Measurements from ENCODE around the gene HMGXB4.

Gene HMGXB4

DNA sequence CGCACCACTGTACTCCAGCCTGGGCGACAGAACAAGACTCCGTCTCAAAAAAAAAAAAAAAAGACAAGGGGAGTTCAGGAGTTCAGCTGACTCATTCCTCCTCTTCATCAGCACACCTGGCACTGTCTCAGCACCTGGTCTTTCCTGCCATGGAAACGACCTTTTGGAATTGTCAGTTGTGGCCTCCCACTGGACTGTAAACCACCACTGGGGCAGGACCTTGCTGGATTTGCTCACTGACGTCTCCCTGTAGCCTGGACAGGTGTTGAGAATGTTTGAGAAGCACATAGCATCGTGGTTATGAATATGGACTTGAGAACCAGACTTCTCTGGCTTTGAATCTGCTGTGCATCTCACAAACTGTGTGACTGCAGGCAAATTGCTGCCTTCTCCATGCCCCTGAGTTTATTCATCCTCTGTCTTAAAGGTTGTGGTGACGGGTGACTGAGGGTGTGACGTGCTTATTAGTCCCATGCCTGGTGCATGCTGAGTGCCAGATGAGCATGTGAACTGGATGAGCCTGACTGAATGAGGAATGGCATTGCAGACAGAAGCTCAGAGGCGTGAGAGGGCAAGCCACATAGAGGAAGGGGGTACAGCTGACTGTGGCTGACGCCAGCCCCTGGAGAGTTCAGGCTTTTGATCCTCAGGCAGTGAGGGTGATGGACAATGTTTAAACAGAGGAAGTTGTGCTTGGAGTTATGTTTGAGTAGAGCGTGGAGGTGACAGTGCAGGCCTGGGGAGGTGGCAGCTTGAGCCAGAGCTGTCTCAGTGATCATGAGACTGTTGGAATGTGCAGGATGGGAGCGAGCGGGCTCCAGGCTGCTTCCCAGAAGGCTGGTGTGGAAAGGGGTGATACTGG, 55.1 kb downstream of the HMGXB4 start:
- DNase-seq = no peak

DNA sequence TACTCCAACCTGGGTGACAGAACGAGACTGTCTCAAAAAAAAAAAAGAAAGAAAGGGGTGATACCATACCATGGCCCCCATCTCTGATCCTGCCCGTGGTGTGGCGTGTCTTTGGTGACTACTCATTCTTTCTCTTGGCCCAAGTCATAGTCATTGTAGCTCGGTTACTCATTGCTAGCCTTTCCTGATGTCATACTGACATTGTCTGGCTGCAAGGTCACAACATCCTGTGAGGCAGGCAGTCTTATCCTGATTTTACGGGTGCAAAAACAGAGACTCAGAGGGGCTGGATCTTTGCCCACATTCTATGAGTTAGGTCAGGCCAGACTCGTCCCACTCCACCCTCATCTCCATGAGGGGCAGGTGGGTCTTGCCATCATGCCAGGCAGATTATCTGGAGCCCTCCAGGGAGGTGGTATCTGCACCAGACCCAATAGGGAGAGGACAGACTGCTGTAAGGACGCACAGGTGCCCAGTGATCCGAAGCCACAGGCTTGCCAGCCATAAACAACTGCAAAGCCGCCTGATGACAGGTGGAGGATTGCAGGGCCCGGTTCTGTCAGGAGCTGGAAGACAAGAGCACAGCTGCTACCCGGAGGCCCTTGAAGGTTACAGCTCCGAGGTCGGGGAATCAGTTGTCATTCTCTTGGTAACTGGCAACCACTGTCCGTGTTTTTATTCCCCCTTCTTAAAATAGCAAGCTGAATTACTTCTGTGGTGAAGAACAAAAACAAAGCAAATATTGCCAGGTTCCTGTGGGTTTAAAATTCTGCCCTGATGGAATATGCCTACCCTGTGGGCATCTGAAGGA, 56.2 kb downstream of the HMGXB4 start:
- DNase-seq = no peak

DNA sequence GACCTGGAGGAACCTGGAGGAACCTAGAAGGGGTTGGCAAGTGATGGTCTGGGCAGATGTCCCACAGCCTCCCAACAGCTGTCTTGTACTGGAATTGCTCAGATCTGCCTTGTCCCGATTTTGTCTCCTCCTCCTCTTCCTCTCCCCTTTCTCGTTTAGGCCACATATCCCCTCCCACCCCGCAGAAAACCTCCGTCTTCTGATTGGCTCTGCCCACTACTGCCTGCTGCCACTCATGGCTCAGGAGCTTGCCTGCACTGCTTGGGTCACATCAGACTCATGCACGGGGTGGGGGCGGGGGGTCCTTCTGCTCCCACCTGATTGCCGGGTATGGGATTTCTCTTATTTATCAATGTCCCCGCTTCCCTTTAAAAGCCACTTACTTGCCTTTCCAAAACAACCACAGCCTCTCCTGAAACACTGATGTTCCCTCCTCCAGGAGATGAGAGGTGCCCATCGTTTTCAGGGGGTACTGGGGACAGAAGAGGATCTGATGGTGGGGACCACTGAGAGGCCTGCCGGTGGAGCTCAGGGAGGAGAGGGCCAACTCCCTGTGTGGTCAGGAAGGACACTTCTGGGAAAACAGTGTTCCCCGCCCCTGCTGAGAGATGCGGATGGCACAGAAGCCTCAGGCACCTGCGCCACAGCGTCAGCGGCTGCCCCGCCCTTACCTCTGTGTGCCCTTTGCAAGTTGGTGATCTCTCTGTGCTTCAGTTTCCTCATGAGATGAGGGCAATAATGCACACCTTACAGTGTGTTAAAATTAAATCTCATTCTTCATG, 57.1 kb downstream of the HMGXB4 start:
- DNase-seq = no peak

DNA sequence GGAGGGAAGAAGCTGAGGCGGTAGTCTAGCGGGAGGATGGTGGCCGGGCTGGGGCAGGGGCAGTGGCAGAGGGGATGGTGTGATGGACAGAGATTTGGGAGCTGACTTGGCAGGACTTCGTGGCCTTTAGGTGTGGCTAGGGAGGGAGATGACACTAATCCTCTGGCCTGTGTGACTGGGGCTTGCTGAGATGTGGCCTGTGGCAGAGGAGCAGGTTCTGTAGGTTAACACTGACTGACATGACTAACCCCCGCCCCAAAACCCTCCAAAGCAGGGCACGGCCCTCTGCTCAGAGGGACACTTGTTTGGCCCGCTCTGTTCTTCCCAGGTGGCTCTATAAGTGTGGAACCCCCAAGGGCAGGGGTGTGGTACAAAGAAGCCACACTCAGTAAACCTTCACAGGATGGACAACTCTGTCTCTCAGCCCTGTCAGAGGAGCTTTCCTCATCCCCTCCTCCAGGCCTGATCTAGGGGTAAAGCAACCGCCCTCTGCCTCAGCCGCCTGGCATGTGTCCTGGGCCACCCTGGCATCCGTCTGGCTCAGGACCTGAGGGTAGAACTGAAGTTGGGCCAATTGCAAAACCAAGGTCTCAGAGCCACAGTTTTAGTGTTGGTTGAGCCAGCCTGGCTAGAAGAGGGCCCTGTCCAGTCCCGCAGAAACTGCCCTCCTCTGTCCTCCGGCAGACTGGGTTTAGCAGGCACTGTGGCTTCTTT, 58.0 kb downstream of the HMGXB4 start:
- DNase-seq = no peak

DNA sequence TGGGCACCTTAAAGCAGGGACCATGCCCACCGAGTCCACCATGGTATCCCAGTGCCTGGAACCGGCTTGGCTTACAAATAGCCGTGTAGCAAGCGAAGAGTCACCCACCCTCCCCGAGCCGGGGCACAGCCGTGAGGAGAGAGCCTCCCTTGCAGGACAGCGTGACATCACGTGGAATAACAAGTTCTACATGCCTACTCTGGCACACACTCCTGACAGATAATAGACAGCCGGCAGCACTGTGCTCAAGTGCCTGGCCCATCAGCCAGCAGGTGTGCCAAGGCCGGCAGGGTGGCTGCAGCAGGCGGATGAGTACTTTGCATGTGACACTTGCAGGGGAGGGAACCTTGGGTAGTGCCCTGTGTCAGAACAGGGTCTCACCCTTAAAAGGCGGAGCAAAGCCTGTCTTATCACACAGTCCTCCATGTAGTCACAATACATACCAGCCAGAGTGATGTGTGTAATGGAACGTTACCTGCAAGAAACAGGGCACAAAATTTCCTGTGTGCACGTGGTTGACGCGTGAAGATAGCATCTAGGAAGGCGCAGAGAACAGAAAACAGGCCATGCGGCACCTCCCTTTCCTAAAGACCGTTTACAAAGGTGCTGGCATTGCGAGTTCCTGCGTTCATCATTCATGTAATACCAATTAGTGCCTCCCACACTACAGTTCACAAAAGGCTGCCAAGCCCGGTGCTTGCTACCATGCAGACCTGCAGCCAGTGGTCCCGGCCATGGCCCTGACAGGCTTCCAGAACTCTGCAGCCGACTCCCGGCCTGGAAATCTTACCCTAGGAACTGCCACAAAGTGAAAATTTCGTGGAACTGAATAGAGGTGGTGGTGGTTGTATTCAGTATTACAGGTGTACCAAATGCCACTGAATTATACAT, 58.8 kb downstream of the HMGXB4 start:
- no peak for DNase-seq

DNA sequence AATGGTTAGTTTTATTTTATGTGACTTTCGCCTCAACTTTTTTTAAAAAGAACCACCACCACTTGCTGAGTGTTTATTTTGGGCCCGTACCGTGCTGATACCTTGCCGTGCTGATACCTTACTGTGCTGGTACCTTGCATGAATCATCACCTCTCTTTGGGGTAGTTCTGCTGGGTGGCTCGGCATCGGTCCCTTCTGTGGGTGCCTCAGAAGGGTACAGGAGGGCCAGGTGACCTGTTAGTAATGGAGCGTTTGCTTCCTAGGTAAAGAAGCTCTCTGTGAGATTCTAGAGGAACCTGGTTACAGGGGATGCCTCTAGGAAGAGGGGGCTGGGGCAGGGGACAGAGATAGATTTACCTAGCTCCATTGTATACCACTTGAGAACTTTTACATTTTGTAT, 59.5 kb downstream of the HMGXB4 start:
- no peak for DNase-seq

DNA sequence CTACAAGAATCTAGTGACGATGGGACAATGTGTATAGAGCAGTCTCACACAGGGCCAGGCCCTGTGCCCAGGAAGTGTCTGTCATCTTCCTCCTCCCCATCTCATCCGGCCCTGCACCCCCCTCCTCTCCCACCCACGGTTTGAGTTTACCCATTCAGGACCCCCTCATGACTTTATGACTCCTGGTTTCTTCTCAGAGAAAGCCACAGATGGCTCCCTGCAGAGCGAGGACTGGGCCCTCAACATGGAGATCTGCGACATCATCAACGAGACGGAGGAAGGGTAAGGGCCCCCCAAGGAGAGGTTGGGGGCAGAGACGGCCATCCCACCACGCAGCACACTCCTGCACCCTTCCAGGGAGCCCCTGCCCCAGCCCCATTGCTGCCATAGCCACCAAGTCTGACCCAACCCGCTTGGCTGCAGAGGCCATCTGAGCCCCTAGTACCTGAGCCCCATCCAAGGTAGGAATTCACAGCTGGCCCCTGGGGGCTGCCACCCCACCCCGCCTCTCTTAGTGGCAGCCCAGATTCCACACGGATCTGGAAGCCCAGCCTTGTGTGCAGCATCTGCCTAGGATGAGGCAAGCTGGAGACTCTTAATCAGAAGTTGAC, 60.5 kb downstream of the HMGXB4 start:
- DNase-seq = no peak

DNA sequence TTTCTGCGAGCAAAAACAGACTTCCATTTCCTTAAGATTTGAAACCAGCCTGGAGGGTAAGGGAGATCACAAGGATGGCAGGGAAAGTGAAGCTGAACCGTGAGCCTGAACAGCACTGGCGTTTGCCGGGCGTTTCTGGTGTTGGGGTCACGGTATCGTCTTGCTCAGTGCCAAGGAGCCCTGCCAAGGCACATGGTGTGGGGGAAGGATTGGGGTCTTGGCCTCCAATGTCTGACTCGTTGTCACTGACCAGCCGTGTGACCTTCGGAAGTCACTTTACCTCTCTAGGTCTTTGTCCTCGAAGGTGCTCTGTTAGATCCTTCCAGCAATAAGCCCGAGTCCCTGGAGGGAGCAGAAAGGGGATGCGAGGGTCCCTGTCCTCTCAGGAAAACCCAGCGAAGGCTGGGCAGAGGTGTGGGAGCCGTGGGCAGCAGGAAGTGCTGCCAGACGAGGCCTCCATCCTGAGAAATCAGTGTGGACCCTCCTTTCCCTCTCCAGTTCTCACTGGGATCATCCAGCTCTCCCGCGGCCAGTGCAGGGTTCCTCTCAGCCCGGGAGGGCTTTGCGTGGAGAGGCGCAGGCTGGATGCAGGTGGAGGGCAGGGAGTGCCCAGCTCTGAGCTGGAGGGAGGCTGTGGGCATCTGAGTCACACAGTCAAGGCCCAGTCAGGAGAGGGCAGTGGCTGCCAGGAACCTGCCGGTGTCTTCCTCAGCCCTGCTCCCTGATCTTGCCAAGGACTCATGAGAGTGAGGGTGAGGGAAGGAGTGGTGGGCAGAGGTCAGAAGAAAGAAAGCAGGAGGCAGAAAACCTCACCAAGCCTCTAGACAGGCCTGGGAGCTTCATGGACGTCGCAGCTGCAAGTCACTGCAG, 61.3 kb downstream of the HMGXB4 start:
- DNase-seq = no peak

DNA sequence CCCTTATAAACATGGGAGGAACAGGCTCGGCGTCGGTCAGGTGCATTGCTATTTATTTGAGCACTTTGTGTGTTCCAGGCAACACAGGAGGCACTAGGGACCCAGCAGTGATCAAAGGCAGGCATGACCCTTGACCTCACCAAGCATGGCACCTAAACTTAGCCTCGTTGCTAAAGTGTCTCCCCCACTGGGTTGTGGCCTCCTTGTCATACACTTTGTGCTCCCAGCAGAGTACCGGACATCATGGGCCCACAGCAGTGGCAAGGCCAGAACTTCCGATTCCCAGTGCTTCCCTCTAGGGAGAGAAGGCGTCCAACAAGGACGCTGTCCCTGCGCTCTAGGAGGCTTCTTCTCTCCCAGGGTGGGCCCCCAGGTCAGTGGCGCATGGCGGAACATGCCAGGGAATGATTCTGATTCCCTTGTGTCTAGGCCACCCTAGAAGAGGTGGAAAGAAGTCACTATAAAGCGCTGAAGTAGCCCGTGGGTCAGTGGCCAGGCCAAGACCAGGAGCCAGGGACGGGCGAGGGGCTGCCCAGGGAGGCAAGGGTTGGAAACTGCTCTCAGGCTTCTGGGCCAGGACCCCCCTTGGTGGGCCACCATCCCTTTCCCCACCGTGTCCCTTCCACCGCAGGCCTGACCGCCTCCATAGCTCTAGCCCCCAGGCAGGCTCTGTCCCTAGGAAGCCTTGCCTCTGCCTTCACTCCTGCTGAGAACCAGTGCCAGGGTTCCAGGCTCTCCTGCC, 62.1 kb downstream of the HMGXB4 start:
- DNase-seq = no peak

DNA sequence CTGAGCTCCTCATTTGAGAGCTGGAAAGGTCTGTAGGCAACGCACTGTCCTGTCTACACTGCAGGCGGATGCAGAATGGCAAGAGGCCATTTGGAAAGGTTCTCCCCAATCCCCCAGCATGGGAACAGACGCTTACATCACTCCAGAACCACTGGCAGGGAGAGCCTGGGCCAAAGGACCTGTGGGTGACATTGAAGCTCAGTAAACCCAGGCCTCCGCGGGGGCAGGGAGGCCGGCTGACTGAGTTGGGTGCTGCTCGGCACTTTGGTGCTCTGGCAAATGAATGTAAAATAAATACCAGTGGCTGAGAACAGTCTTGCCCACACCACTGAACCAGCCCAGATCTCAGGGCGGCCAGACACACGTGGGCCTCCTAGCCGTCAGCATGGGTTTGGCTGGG, 64.8 kb downstream of the HMGXB4 start:
- DNase-seq = no peak

DNA sequence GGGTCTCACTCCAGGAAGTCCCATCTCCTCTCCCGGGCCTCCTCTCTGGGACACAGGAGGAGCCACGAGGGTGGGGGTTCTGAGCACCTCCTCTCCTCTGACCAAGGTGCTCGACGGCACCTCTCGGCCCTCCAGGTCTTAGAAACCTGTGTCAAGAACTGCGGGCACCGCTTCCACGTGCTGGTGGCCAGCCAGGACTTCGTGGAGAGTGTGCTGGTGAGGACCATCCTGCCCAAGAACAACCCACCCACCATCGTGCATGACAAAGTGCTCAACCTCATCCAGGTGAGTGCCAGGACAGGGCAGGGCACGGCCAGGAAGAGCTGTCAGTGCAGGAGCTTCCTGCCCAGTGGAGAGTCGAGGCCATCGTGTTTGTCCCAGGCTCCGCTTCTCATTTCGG, 65.6 kb downstream of the HMGXB4 start:
- no peak for DNase-seq

DNA sequence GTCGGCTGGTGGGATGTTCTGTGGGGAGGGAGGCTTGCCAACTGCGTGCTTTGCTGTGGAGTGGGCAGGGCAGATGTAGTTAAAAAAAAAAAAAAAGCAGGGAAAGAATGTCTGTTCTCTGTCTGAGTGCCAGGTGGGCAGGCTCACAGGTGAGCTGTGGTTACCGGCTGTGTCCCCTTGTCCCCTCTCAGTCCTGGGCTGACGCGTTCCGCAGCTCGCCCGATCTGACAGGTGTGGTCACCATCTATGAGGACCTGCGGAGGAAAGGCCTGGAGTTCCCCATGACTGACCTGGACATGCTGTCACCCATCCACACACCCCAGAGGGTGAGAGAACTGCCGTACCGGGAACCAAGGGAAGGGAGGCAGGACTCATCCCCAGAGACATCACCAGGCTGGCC, 66.0 kb downstream of the HMGXB4 start:
- DNase-seq = no peak

DNA sequence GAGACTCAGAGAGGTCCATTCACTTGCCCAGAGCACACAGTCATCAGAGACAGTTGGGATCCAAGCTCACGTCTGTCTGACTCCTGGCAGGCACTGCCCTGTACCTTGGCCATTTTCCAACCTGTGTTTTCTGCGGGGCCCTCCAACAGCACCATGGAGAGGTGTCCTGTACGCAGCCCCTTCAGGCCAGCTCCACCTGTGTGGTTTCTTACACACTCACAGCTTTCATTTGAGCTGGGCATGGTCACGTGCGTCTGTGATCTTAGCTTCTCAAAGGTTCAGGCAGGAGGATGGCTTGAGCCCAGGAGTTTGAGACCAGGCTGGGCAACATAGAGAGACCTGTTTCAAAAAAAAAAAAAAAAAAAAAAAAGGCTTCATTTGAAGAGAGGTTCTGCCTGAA, 66.8 kb downstream of the HMGXB4 start:
- no peak for DNase-seq

DNA sequence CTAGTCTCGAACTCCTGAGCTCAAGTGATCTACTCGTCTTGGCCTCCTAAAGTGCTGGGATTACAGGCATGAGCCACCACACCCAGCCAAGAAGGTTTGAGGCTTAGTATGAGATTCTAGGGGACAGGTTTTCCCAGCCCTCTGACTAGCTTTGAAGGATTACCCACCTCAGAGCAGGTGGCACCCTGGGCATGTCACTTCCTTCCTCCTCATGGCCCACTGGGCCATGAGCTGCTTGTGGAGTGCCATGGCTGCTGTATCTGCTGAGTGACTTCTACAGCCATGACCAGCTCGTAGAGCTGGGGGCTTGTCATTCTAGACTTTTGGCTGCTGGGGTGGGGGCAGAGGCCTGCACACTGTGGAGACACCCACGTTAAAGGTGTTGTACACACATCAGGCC, 67.5 kb downstream of the HMGXB4 start:
- DNase-seq = no peak

DNA sequence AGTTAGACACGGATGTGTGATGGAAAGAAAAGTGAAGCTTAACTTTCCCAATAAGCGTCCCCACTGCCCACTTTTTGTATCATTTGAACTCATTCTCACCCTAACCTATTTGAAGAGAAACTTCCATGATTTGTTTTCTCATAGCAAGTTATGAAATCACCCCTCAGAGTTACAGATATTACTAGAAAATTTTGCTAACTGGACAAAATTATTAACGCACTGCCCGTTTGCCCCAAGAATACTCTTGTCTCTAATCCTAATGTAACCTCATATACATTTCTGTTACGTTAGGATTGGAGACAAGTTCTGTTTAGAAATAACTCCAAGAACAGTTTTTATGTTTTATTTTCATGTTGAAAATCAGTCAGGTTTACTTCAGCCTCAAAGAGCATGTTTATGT, 67.9 kb downstream of the HMGXB4 start:
- no peak for DNase-seq

DNA sequence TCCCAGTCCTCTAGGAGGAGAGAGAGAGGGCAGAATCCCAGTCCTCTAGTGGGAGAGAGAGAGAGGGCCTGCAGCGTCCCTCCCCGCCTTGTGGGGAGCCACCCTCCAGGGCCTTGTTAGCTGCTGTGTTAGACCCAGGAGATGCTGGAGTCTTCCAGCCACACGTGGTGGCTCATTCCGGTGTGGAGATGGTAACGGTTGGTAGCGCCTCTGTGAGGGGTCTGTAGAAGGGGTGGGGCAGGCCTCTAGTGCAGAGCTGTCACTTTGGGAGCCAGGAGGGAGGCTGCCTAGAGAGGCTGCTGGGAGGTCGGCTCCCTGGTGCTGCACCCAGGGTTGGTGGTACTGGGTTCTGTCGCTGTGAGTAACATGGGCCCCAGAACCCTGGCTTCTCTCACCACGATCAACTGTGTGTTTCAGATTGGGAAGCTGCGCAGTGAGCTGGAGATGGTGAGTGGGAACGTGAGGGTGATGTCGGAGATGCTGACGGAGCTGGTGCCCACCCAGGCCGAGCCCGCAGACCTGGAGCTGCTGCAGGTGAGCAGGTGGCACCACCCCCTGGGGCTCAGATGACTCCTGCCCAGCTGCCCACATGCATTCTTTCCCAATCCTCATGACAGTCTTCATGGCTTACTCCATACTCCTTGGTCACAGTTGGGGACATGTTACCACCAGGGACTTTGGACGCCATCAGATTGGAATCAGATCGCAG, 69.7 kb downstream of the HMGXB4 start:
- no peak for DNase-seq

DNA sequence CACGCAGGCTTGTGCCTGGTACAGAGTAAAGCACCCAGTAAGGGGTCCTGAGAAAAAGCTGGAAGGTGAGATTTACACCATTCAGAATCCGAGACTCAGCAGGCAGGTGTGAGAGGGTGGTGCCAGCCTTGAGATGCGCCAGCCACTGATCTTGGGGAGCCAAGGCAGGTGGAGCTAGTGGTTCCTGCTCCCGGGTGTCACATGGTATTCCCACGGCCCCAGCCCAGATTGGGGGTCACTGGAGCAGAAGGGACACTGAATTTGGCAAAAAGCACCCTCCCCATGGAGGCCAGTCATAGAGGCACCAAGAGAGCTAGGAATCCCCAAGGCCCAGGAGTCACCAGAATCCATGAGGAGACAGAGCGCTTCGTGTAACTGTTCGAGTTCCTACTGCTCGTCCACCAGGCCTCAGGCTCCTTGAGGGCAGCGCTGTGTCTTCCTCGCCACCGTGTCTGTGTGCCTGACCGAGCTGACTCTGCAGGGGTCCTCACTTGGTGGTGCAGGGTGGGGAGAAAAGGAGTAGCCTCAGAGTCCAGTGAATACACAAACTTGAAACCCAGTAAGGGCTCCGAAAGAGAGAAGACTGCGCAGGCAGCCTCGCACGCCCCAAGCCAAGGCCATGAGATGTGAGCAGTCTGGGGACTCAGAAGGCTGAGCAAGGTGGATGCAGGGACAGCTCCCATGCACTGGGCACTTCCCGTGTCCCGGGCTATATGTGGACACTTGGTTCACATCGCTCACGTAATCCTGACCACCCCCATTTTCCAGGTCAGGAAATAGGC, 70.6 kb downstream of the HMGXB4 start:
- no peak for DNase-seq

DNA sequence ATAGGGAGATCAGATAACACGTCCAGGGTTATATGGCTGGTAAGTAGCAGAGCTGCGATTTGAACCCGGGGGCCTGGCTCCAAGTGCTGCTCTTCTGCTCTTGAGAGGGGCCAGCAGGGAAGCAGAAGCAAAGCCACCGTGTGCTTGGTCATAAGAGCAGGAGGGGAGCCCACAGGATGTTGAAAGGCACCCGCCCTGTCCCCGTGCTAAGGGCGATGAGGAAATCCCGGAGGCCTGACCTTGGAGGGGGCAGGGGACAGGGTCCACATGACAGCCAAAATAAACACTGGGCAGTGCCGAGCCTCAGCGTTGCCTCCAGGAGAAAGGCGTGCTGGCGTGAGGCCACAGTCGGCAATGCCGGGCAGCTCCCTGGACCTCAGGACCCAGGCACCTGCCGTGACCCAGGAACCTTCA, 71.2 kb downstream of the HMGXB4 start:
- DNase-seq = no peak

Measured in activated CD8-positive, alpha-beta memory T cell treated with anti-CD3 and anti-CD28 coated beads for 24 hours (primary cell).